HUES6 (cell line): Measurements from ENCODE around the gene STK39.
"Not testable (repeated sequence)": the region's sequence is repeated elsewhere in the genome, so short reads cannot be mapped to it uniquely, and the experiment has no call there.

ENCODE experiments used
- H3K27ac ChIP-seq: 2 replicates; pipeline ENCODE4 v1.7.0; 2013; ENCODE audit warnings: low read depth, mild to moderate bottlenecking, low read length, inconsistent platforms
- H3K27me3 ChIP-seq: 2 replicates; pipeline ENCODE4 v1.6.1; 2013; ENCODE audit warnings: low read length; ENCODE audit not compliant: control insufficient read depth, insufficient read depth
- H3K36me3 ChIP-seq: 2 replicates; pipeline ENCODE4 v1.6.1; 2013; ENCODE audit warnings: low read length; ENCODE audit not compliant: control insufficient read depth, insufficient read depth
- H3K4me1 ChIP-seq: 2 replicates; pipeline ENCODE4 v1.6.1; 2013; ENCODE audit warnings: low read length; ENCODE audit not compliant: control insufficient read depth, insufficient read depth
- H3K4me3 ChIP-seq: 2 replicates; pipeline ENCODE4 v1.5.1; 2013; ENCODE audit warnings: low read depth, low read length
- H3K9ac ChIP-seq: one replicate; pipeline ENCODE4 v1.6.1; 2013; ENCODE audit warnings: mild to moderate bottlenecking, low read length
- H3K9me3 ChIP-seq: 2 replicates; pipeline ENCODE4 v1.6.1; 2013; ENCODE audit warnings: low read depth, low read length; ENCODE audit not compliant: control insufficient read depth, insufficient read depth

STK39 gene

GRCh38 chr2:168130346-168130745 is 117.0 kb downstream of the STK39 start:
- Histone ChIP-seq H3K9ac (no peak overlapping the region), H3K4me3 (no peak overlapping the region), H3K9me3 (no peaks in the 10 kb centered on the region), H3K27me3 (no peaks in the 10 kb centered on the region), H3K36me3 (no peaks in the 10 kb centered on the region), H3K4me1 (0 out of 2 replicates have a peak, but pooled peaks cover 4% of the 10 kb centered on the region), H3K27ac (no peak overlapping the region)

- no peak overlapping the region for H3K27ac ChIP-seq
- no peaks in the 10 kb centered on the region for H3K27me3 ChIP-seq
- H3K36me3 ChIP-seq = peaks cover 3% of the 10 kb centered on the region; the same call in 1 of the 2 replicates
- H3K4me1 ChIP-seq = 0 out of 2 replicates have a peak, but pooled peaks cover 4% of the 10 kb centered on the region
- H3K9ac ChIP-seq = no peak overlapping the region
- no peak overlapping the region for H3K4me3 ChIP-seq
- no peaks in the 10 kb centered on the region for H3K9me3 ChIP-seq
These were observed 120.0 kb downstream of the STK39 start for GRCh38 chr2:168127371-168127770.

- H3K9me3 ChIP-seq, H3K4me3 ChIP-seq, H3K27me3 ChIP-seq, H3K4me1 ChIP-seq, H3K27ac ChIP-seq, H3K36me3 ChIP-seq, H3K9ac ChIP-seq: not testable (repeated sequence)
These were observed 125.2 kb downstream of the STK39 start for GRCh38 chr2:168122210-168122609.

GRCh38 chr2:168120730-168121129 is 126.7 kb downstream of the STK39 start:
- Histone ChIP-seq H3K9ac (no peak overlapping the region), H3K27ac (no peak overlapping the region), H3K4me3 (no peak overlapping the region), H3K4me1 (peaks cover 23% of the 10 kb centered on the region), H3K36me3 (peaks cover 3% of the 10 kb centered on the region; the same call in 1 of the 2 replicates), H3K27me3 (no peaks in the 10 kb centered on the region), H3K9me3 (no peaks in the 10 kb centered on the region)

- Histone ChIP-seq H3K9me3 (no peaks in the 10 kb centered on the region), H3K9ac (no peak overlapping the region), H3K4me1 (peaks cover 23% of the 10 kb centered on the region), H3K27me3 (no peaks in the 10 kb centered on the region), H3K36me3 (peaks cover 3% of the 10 kb centered on the region; the same call in 1 of the 2 replicates), H3K4me3 (no peak overlapping the region), H3K27ac (no peak overlapping the region)
These were observed 127.1 kb downstream of the STK39 start for GRCh38 chr2:168120310-168120709.

- no peak overlapping the region for H3K4me3 ChIP-seq
- H3K9me3 ChIP-seq = no peaks in the 10 kb centered on the region
- H3K9ac ChIP-seq = no peak overlapping the region
- H3K27ac ChIP-seq = no peak overlapping the region
- H3K27me3 ChIP-seq = no peaks in the 10 kb centered on the region
- H3K36me3 ChIP-seq = peaks cover 3% of the 10 kb centered on the region; the same call in 1 of the 2 replicates
- H3K4me1 ChIP-seq = peaks cover 23% of the 10 kb centered on the region
These were observed 127.8 kb downstream of the STK39 start for GRCh38 chr2:168119515-168120141.

GRCh38 chr2:168118733-168119514 is 128.5 kb downstream of the STK39 start:
- no peak overlapping the region for H3K27ac ChIP-seq
- peaks cover 3% of the 10 kb centered on the region; the same call in 1 of the 2 replicates for H3K36me3 ChIP-seq
- H3K9ac ChIP-seq = no peak overlapping the region
- H3K27me3 ChIP-seq = no peaks in the 10 kb centered on the region
- no peak overlapping the region for H3K4me3 ChIP-seq
- H3K9me3 ChIP-seq = no peaks in the 10 kb centered on the region
- peaks cover 23% of the 10 kb centered on the region for H3K4me1 ChIP-seq

GRCh38 chr2:168116448-168116847 is 130.9 kb downstream of the STK39 start:
- Histone ChIP-seq H3K27ac (no peak overlapping the region), H3K9me3 (no peaks in the 10 kb centered on the region), H3K27me3 (no peaks in the 10 kb centered on the region), H3K9ac (no peak overlapping the region), H3K4me1 (peaks cover 23% of the 10 kb centered on the region), H3K4me3 (no peak overlapping the region), H3K36me3 (no peaks in the 10 kb centered on the region)

GRCh38 chr2:168114619-168115018 is 132.8 kb downstream of the STK39 start:
- Histone ChIP-seq H3K27me3 (no peaks in the 10 kb centered on the region), H3K4me1 (peaks cover 23% of the 10 kb centered on the region), H3K4me3 (no peak overlapping the region), H3K9ac (no peak overlapping the region), H3K36me3 (no peaks in the 10 kb centered on the region), H3K27ac (no peak overlapping the region), H3K9me3 (no peaks in the 10 kb centered on the region)

- no peak overlapping the region for H3K27ac ChIP-seq
- no peaks in the 10 kb centered on the region for H3K9me3 ChIP-seq
- no peaks in the 10 kb centered on the region for H3K36me3 ChIP-seq
- no peaks in the 10 kb centered on the region for H3K27me3 ChIP-seq
- peaks cover 19% of the 10 kb centered on the region for H3K4me1 ChIP-seq
- no peak overlapping the region for H3K9ac ChIP-seq
- no peak overlapping the region for H3K4me3 ChIP-seq
These were observed 133.4 kb downstream of the STK39 start for GRCh38 chr2:168114040-168114439.

- no peak overlapping the region for H3K9ac ChIP-seq
These were observed 140.1 kb downstream of the STK39 start for GRCh38 chr2:168107322-168107721.

More at GRCh38 chr2:168107322-168107721, 140.1 kb downstream of the STK39 start:
- H3K4me3 ChIP-seq = no peak overlapping the region
- H3K4me1 ChIP-seq = no peaks in the 10 kb centered on the region
- no peaks in the 10 kb centered on the region for H3K9me3 ChIP-seq
- H3K36me3 ChIP-seq = no peaks in the 10 kb centered on the region
- H3K27me3 ChIP-seq = no peaks in the 10 kb centered on the region
- no peak overlapping the region for H3K27ac ChIP-seq
